Endothelial cell of umbilical vein (primary cell): ENCODE measurements around the gene FAM118B. TPM values are rescaled to one million over a fixed set of nuclear protein-coding genes. Genes with fewer than 3 reads are reported as not detected.

Experiments
- BruUV-seq: library from RNA; stranded (reverse); fragments of 400-500 nt; replicated peaks from 2 replicates; lab custom pipeline; 2021; lab: Mats Ljungman, UMichigan
- CTCF ChIA-PET: fragments of 300-600, 350-600 bp; sonication (Branson Sonifier 250); formaldehyde crosslinking; loops from one replicate; lab custom pipeline; 2021; ENCODE audit warnings: antibody characterized with exemption, inconsistent platforms; lab: Charles Lee
- POLR2A ChIA-PET: fragments of 300-600, 350-600 bp; sonication (Branson Sonifier 250); formaldehyde crosslinking; loops from one replicate; lab custom pipeline; 2021; ENCODE audit warnings: antibody characterized with exemption, inconsistent platforms; lab: Charles Lee
- DNase-seq: peaks from one replicate; pipeline ENCODE4 v3.0.0-alpha.2; 2011; ENCODE audit warnings: low read depth, low spot score
- FAIRE-seq: peaks from 2 replicates; lab custom pipeline; 2011; peaks lifted over from hg19 to GRCh38; lab: Jason Lieb, UNC
- H2AFZ ChIP-seq: 2 replicates; pipeline ENCODE4 v1.6.0; 2012; ENCODE audit warnings: low read depth, low read length, control low read depth, inconsistent platforms
- H3K27ac ChIP-seq: 2 replicates; pipeline ENCODE4 v1.5.1; 2011; ENCODE audit warnings: low read depth, mild to moderate bottlenecking, control low read depth, low read length, moderate library complexity; ENCODE audit not compliant: insufficient read depth
- H3K27me3 ChIP-seq, 2 experiments: 2 replicates each; pipeline versions ENCODE4 v1.6.0 to v1.6.1; 2011; ENCODE audit warnings: low read length in 2 of 2, mixed read lengths in 1 of 2; ENCODE audit not compliant: control insufficient read depth in 2 of 2, insufficient read depth in 2 of 2
- H3K36me3 ChIP-seq, 2 experiments: 2 replicates in 1 of 2; 3 replicates in 1 of 2; pipeline ENCODE4 v1.5.1; 2011; ENCODE audit warnings: low read length in 2 of 2, mild to moderate bottlenecking in 1 of 2, moderate library complexity in 1 of 2; ENCODE audit not compliant: control insufficient read depth in 2 of 2, insufficient read depth in 2 of 2; ENCODE audit errors: extremely low read depth in 1 of 2
- H3K4me1 ChIP-seq: 3 replicates; pipeline ENCODE4 v1.5.1; 2011; ENCODE audit warnings: mild to moderate bottlenecking, low read length; ENCODE audit not compliant: control insufficient read depth, insufficient read depth; ENCODE audit errors: extremely low read depth
- H3K4me2 ChIP-seq: 2 replicates; pipeline ENCODE4 v1.6.1; 2011; ENCODE audit warnings: low read length, control low read depth, mixed read lengths; ENCODE audit not compliant: insufficient read depth
- H3K4me3 ChIP-seq, 3 experiments: fragments of 200-600 bp in 1 of 3; sonication (generic), shearing (Covaris generic) in 1 of 3; replicated peaks in 1 of 3; 2 replicates each; pipeline ENCODE4 v1.5.1; 2011 to 2016; ENCODE audit warnings: control low read depth in 3 of 3, low read length in 3 of 3, mild to moderate bottlenecking in 2 of 3, inconsistent platforms in 1 of 3, low read depth in 1 of 3, moderate library complexity in 1 of 3; ENCODE audit not compliant: insufficient read depth in 1 of 3
- H3K79me2 ChIP-seq: 2 replicates; pipeline ENCODE4 v1.6.0; 2012; ENCODE audit warnings: low read length, inconsistent platforms; ENCODE audit not compliant: control insufficient read depth, insufficient read depth
- H3K9ac ChIP-seq: replicated peaks from 2 replicates; pipeline ENCODE3; 2011; ENCODE audit warnings: low read length, control low read depth; ENCODE audit not compliant: insufficient read depth; ENCODE audit errors: extremely low read depth
- H3K9me1 ChIP-seq: replicated peaks from 3 replicates; pipeline ENCODE4 v1.6.0; 2011; ENCODE audit warnings: mild to moderate bottlenecking, low read length; ENCODE audit not compliant: control insufficient read depth, insufficient read depth; ENCODE audit errors: extremely low read depth
- H3K9me3 ChIP-seq: replicated peaks from 2 replicates; pipeline ENCODE4 v1.5.1; 2012; ENCODE audit warnings: low read length, inconsistent platforms; ENCODE audit not compliant: control insufficient read depth, insufficient read depth
- H4K20me1 ChIP-seq: replicated peaks from 2 replicates; pipeline ENCODE3; 2011; ENCODE audit warnings: mild to moderate bottlenecking, low read length; ENCODE audit not compliant: control insufficient read depth, insufficient read depth; ENCODE audit errors: extremely low read depth
- CTCF ChIP-seq, 2 donors: IDR thresholded peaks; 1 replicate in 1 of 2; 2 replicates in 1 of 2; pipeline ENCODE4 v1.5.1; 2011; ENCODE audit warnings: low read length in 2 of 2, mild to moderate bottlenecking in 2 of 2, moderate library complexity in 2 of 2, control low read depth in 1 of 2, inconsistent platforms in 1 of 2, low read depth in 1 of 2; ENCODE audit not compliant: insufficient read depth in 1 of 2; ENCODE audit errors: extremely low read depth in 1 of 2
- EZH2 ChIP-seq: IDR thresholded peaks from 2 replicates; pipeline ENCODE4 v1.6.1; 2012; ENCODE audit warnings: borderline replicate concordance, low read depth, mild to moderate bottlenecking, moderate library complexity, low read length, inconsistent platforms; ENCODE audit not compliant: severe bottlenecking
- FOS ChIP-seq: IDR thresholded peaks from 2 replicates; pipeline ENCODE4 v1.6.1; 2011; ENCODE audit warnings: mild to moderate bottlenecking, low read length, moderate library complexity, borderline replicate concordance; ENCODE audit not compliant: insufficient read depth
- GATA2 ChIP-seq: IDR thresholded peaks from 2 replicates; pipeline ENCODE4 v1.7.0; 2011; ENCODE audit warnings: low read depth, mild to moderate bottlenecking, moderate library complexity, mixed read lengths, low read length; ENCODE audit not compliant: insufficient read length, insufficient read depth
- JUN ChIP-seq: IDR thresholded peaks from 2 replicates; pipeline ENCODE4 v1.6.1; 2011; ENCODE audit warnings: borderline replicate concordance, low read depth; ENCODE audit not compliant: insufficient read length, insufficient read depth
- MAX ChIP-seq: IDR thresholded peaks from 2 replicates; pipeline ENCODE4 v1.6.1; 2011; ENCODE audit not compliant: insufficient read depth, insufficient read length
- MYC ChIP-seq: IDR thresholded peaks from one replicate; pipeline ENCODE4 v1.6.1; 2011; ENCODE audit warnings: mild to moderate bottlenecking, low read depth, low read length
- POLR2A ChIP-seq: IDR thresholded peaks from 2 replicates; pipeline ENCODE4 v1.6.1; 2012; ENCODE audit warnings: low read depth, mild to moderate bottlenecking, control low read depth, low read length
- POLR2AphosphoS5 ChIP-seq: IDR thresholded peaks from 2 replicates; pipeline ENCODE4 v1.6.1; 2012; ENCODE audit warnings: low read depth, mild to moderate bottlenecking, control low read depth, low read length, moderate library complexity; ENCODE audit not compliant: insufficient read depth
- dilution Hi-C: fragments of 300-500 bp; cut with MboI; formaldehyde crosslinking; loops from one replicate; pipeline ENCODE4 v1.15.0; 2019; ENCODE audit warnings: low sequenced_read_pairs; ENCODE audit not compliant: extremely low pct_ligation_motif_present
- intact Hi-C: fragments of 100-400 bp; cut with micrococcal nuclease; formaldehyde crosslinking; loops from one replicate; pipeline ENCODE4 v1.10.0; 2022
- polyA plus RNA-seq, 4 experiments: library from polyadenylated mRNA; depleted of rRNA in 3 of 4; stranded (reverse) in 3 of 4; unstranded in 1 of 4; fragments of >200 nt; gene quantifications; 2 replicates each; pipeline versions ENCODE4 v1.2.1 to v1.2.3, GENCODE V29; 2011 to 2012; ENCODE audit warnings: missing spikeins in 1 of 4
- total RNA-seq: library from RNA; stranded (reverse); gene quantifications from 2 replicates; pipeline ENCODE4 v1.2.3, GENCODE V29; 2021

FAM118B gene
- total and polyA plus RNA-seq, 2 donors (not counting 3 experiments of a cell fraction or from before 2014, with no cell fraction given) = 26.6 to 35.8 TPM

GRCh38 chr11:126205359-126205758 lies 6.2 kb upstream of the FAM118B start:
- Histone ChIP-seq H3K27ac (no peak overlapping the region), H2AFZ (no peak overlapping the region), H3K36me3 (peaks cover 4 to 26% of the 10 kb centered on the region in 2 experiments), H3K9me1 (no peaks in the 10 kb centered on the region), H3K4me1 (no peaks in the 10 kb centered on the region), H4K20me1 (no peaks in the 10 kb centered on the region), H3K27me3 (no peaks in the 10 kb centered on the region), H3K9ac (no peak overlapping the region), H3K9me3 (no peaks in the 10 kb centered on the region), H3K4me2 (no peak overlapping the region), H3K79me2 (peaks cover 4% of the 10 kb centered on the region), H3K4me3 (no peak overlapping the region)
- dilution Hi-C loops (no loop called here), intact Hi-C loops (no loop called here)
- no TSS peak for BruUV-seq
- POLR2A ChIA-PET = no interaction called here
- DNase-seq (no peak), FAIRE-seq (no peak)
- TF ChIP-seq GATA2 = no peak
- no peak for TF ChIP-seq POLR2A
- no peak for TF ChIP-seq MAX
- no peak for TF ChIP-seq JUN
- no peak for TF ChIP-seq POLR2AphosphoS5
- no peak for TF ChIP-seq EZH2
- TF ChIP-seq FOS = no peak
- TF ChIP-seq CTCF (IDR thresholded peaks at IDR 0.05; ENCODE audit: extremely low read depth in 1 of 2, insufficient read depth in 1 of 2, low read depth in 1 of 2, low read length in 2 of 2) = no peak
- no peak for TF ChIP-seq MYC
- CTCF ChIA-PET = no interaction called here
